Spleen (tissue), 11 donors: ENCODE data around the gene AMN. TPM values are rescaled to one million over a fixed set of nuclear protein-coding genes. Genes with fewer than 3 reads are reported as not detected.

Source experiments
- DNase-seq: peaks from one replicate; pipeline ENCODE4 v3.0.0-alpha.2; 2020
- H3K27ac ChIP-seq, 8 donors: fragments of 200-600 bp; sonication (generic) in 7 of 8; 1 replicate in 4 of 8; 2 replicates in 4 of 8; pipeline versions ENCODE4 v1.5.0 to v1.8.0; 2016 to 2021; ENCODE audit warnings: inconsistent platforms in 4 of 8, mild to moderate bottlenecking in 4 of 8, moderate library complexity in 1 of 8
- H3K27me3 ChIP-seq, 7 donors: fragments of 200-600 bp; sonication (generic) in 6 of 7; replicated peaks in 1 of 7; 1 replicate in 4 of 7; 2 replicates in 3 of 7; pipeline versions ENCODE4 v1.5.0 to v1.8.0; 2016 to 2021; ENCODE audit warnings: inconsistent platforms in 3 of 7, mild to moderate bottlenecking in 1 of 7
- H3K36me3 ChIP-seq, 6 donors: fragments of 200-600 bp; sonication (generic) in 5 of 6; 1 replicate in 4 of 6; 2 replicates in 2 of 6; pipeline versions ENCODE4 v1.5.0 to v1.8.0; 2016 to 2021; ENCODE audit warnings: inconsistent platforms in 2 of 6
- H3K4me1 ChIP-seq, 6 donors: fragments of 200-600 bp; sonication (generic) in 5 of 6; 1 replicate in 3 of 6; 2 replicates in 3 of 6; pipeline versions ENCODE4 v1.5.0 to v1.8.0; 2016 to 2021; ENCODE audit warnings: inconsistent platforms in 3 of 6
- H3K4me3 ChIP-seq, 8 donors: fragments of 200-600 bp; sonication (generic) in 7 of 8; 1 replicate in 4 of 8; 2 replicates in 4 of 8; pipeline versions ENCODE4 v1.5.0 to v1.8.0; 2016 to 2021; ENCODE audit warnings: inconsistent platforms in 4 of 8, mild to moderate bottlenecking in 4 of 8, moderate library complexity in 2 of 8
- H3K9me3 ChIP-seq, 8 donors: fragments of 200-600 bp; sonication (generic) in 7 of 8; 1 replicate in 4 of 8; 2 replicates in 4 of 8; pipeline versions ENCODE4 v1.5.0 to v1.8.0; 2016 to 2021; ENCODE audit warnings: inconsistent platforms in 4 of 8
- POLR2A ChIP-seq, 3 donors: fragments of 450-650 bp; IDR thresholded peaks; one replicate each; pipeline ENCODE4 v1.5.1; 2017; ENCODE audit warnings: antibody characterized with exemption in 3 of 3, mild to moderate bottlenecking in 1 of 3
- POLR2AphosphoS5 ChIP-seq, 3 donors: sonication (generic); formaldehyde crosslinking; IDR thresholded peaks; one replicate each; pipeline ENCODE4 v1.5.1; 2017; ENCODE audit warnings: antibody characterized with exemption in 3 of 3
- WGBS, 5 donors: extraction: QIAGEN DNeasy Blood & Tissue Kit in 3 of 5; methylation state at CpG; one replicate each; pipeline versions ENCODE4 v1.1.5 to v1.1.7; 2013 to 2018; 5-methylcytosine and 5-hydroxymethylcytosine counted together
- intact Hi-C: fragments of 100-400 bp; cut with DNase I; formaldehyde crosslinking; loops from one replicate; pipeline ENCODE4 v1.15.0; 2023; ENCODE audit warnings: low total_unique reads
- polyA plus RNA-seq, 3 donors: library from polyadenylated mRNA; stranded (reverse); fragments of 200-250 nt; gene quantifications; one replicate each; pipeline ENCODE4 v1.2.1, GENCODE V29; 2013
- total RNA-seq, 7 donors: library from RNA; depleted of rRNA in 3 of 7; stranded (reverse); fragments of >200 nt in 3 of 7; fragmentation: NEBNext Ultra II Directional in 4 of 7; extraction: Animal tissue kit (Norgen Biotek cat#: 25700) in 4 of 7; gene quantifications; one replicate each; pipeline versions ENCODE4 v1.1.0 to v1.2.1, GENCODE V29; 2016 to 2021
- TF ChIP-seq, protein P1 (sequence below), 11 experiments: fragments of 200-600 bp in 7 of 11; fragments of 450-650 bp in 4 of 11; sonication (generic) in 4 of 11; IDR thresholded peaks in 8 of 11; conservative IDR thresholded peaks in 3 of 11; 1 replicate in 7 of 11; 2 replicates in 4 of 11; pipeline versions ENCODE4 v1.4.0 to v1.8.0; 2016 to 2021; ENCODE audit warnings: antibody characterized with exemption in 11 of 11, inconsistent platforms in 4 of 11, mild to moderate bottlenecking in 1 of 11
- donor health status: healthy with polysubstance abuse.
- donor health status: DM: no; HTN: no; CAD: no; lungs with moderate emphysema.
- donor health status: DM: no; HTN: no; CAD: no.
- donor health status: Bipolar disorder and iron deficiency.
- donor health status: healthy.
- donor health status: DM: no; HTN: no; CAD: no.
- donor health status: DM: yes; HTN: yes; CAD: no.

AMN gene
- total and polyA plus RNA-seq, 10 donors: 0.65 to 3.0 (median 2.2) TPM

DNA sequence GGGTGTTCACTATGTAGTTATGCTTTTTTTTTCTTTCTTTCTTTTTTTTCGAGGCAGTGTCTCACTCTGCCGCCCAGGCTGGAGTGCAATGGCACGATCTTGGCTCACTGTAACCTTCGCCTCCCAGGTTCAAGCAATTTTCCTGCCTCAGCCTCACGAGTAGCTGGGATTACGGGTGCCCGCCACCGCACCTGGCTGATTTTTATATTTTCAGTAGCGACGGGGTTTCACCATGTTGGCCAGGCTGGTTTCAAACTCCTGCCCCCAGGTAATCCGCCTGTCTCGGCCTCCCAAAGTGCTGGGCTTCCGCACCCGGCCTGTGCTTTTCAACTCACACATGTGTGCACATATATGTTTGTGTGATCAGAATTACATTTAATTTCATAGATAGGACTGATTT, 38.9 kb upstream of the AMN start:
- TF ChIP-seq, protein P1, sequence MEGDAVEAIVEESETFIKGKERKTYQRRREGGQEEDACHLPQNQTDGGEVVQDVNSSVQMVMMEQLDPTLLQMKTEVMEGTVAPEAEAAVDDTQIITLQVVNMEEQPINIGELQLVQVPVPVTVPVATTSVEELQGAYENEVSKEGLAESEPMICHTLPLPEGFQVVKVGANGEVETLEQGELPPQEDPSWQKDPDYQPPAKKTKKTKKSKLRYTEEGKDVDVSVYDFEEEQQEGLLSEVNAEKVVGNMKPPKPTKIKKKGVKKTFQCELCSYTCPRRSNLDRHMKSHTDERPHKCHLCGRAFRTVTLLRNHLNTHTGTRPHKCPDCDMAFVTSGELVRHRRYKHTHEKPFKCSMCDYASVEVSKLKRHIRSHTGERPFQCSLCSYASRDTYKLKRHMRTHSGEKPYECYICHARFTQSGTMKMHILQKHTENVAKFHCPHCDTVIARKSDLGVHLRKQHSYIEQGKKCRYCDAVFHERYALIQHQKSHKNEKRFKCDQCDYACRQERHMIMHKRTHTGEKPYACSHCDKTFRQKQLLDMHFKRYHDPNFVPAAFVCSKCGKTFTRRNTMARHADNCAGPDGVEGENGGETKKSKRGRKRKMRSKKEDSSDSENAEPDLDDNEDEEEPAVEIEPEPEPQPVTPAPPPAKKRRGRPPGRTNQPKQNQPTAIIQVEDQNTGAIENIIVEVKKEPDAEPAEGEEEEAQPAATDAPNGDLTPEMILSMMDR (IDR thresholded peaks at IDR 0.05 in 8 of 11, conservative IDR thresholded peaks at IDR 0.05 in 3 of 11): no peak
- no peak for TF ChIP-seq POLR2AphosphoS5 (IDR thresholded peaks at IDR 0.05)
- no peak for TF ChIP-seq POLR2A (IDR thresholded peaks at IDR 0.05)
- Histone ChIP-seq H3K27ac (no peak overlapping the region), H3K36me3 (peaks cover 3 to 99% (median 64%) of the 10 kb centered on the region in 6 donors), H3K27me3 (no peaks in the 10 kb centered on the region), H3K4me3 (no peak overlapping the region), H3K9me3 (no peaks in the 10 kb centered on the region), H3K4me1 (no peaks in the 10 kb centered on the region)
- no peak for DNase-seq
- intact Hi-C loops: no loop called here
- 96 to 99% (median 97%) methylated on average over 14 of the region's 14 CpGs for WGBS, 5 donors

DNA sequence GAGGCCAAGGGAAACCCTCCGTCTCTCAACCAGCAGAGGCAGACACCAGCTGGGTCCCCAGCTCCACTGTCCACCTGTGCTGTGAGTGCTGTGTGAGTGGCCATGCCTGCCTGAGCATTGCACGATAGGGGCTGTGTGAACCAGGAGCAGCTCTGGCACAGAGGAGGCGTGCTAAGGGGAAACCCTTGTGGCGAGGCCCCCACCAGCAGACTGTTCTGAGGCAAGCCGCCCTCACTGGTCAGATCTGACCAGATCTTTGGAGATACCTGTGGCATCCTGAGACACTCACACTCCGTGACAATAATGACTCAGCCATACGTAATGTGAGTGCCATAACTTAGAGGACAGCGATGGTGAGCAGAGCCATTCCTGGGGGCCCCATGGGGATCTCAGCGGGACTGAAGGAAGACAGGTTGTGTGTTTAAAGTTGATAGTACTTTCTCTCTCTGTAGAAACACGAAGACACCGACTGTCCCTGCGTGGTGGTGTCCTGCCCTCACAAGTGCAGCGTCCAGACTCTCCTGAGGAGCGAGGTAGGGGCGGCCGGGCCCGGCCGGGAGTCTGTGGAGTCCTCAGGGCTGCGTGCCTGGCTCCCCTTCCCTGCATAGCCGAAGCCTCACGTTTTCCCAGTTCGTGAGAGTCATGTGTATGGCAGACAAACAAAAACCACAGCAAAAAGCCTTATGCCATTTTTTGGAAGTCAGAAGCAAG, 36.6 kb upstream of the AMN start:
- Histone ChIP-seq H3K36me3 (peaks cover 3 to 100% (median 69%) of the 10 kb centered on the region in 6 donors), H3K27me3 (no peaks in the 10 kb centered on the region), H3K27ac (no peak overlapping the region), H3K9me3 (no peaks in the 10 kb centered on the region), H3K4me3 (no peak overlapping the region), H3K4me1 (no peaks in the 10 kb centered on the region)
- WGBS, 5 donors: 95 to 97% (median 96%) methylated on average over 22 of the region's 22 CpGs
- TF ChIP-seq POLR2AphosphoS5 (IDR thresholded peaks at IDR 0.05) (no peak), POLR2A (IDR thresholded peaks at IDR 0.05) (no peak)
- TF ChIP-seq, protein P1 (IDR thresholded peaks at IDR 0.05 in 8 of 11, conservative IDR thresholded peaks at IDR 0.05 in 3 of 11): no peak
- DNase-seq: no peak
- intact Hi-C loops: no loop called here

DNA sequence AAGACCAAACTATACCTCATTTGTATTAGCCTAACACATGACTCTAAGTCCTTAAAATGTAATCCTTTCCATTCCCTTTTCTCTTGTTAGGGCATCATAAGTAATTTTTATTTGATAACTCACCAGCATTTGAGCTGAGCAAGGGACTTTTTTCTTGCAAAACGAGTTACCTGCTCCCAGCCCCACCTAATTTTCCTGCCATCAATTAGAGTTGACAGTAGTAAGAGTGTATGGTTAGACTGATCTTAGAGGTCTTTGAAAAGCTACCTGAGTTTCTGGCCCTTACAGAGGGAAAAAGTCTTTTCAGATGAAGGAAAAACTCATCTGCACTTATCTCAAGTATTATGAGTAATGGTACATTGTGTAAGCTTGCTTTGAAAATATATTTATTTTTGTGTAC, 33.7 kb upstream of the AMN start:
- peaks cover 3 to 100% (median 75%) of the 10 kb centered on the region in 6 donors for H3K36me3 ChIP-seq
- H3K27ac ChIP-seq: no peak overlapping the region
- H3K9me3 ChIP-seq: no peaks in the 10 kb centered on the region
- intact Hi-C loops: no loop called here
- TF ChIP-seq POLR2A (IDR thresholded peaks at IDR 0.05): no peak
- no peak for TF ChIP-seq POLR2AphosphoS5 (IDR thresholded peaks at IDR 0.05)
- TF ChIP-seq, protein P1 (IDR thresholded peaks at IDR 0.05 in 8 of 11, conservative IDR thresholded peaks at IDR 0.05 in 3 of 11): no peak
- no peak for DNase-seq
- WGBS, 5 donors: 68 to 93% (median 76%) methylated on average over 1 of the region's 1 CpG
- no peaks in the 10 kb centered on the region for H3K4me1 ChIP-seq
- H3K27me3 ChIP-seq: no peaks in the 10 kb centered on the region
- no peak overlapping the region for H3K4me3 ChIP-seq

DNA sequence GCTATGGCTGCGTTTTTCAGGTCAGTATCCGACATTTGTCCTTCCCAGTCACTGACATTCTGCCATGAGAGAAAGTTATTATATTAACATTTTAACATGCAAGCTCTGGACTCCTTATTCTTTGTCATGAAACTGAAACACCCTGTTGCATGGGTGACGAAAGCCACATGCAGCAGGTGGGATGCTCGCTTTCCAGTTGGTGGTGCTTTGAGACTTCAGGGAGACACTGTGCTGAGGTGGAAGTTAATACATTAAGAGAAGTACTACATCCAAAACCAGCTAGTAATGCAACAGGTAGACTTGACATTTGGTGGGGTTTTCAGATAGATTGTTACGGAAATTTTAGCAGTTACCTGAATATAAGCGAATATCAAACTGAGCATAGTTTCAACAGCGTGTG, 32.8 kb upstream of the AMN start:
- intact Hi-C loops: loop anchor here (10.0 kb wide), 1 partner anchor 115 kb away; the partner anchor contains the start of gene TRAF3
- no peak overlapping the region for H3K4me3 ChIP-seq
- no peak overlapping the region for H3K27ac ChIP-seq

More for the DNA sequence above, 32.8 kb upstream of the AMN start:
- Histone ChIP-seq H3K9me3 (no peaks in the 10 kb centered on the region), H3K4me1 (no peaks in the 10 kb centered on the region), H3K36me3 (peaks cover 3 to 100% (median 81%) of the 10 kb centered on the region in 6 donors), H3K27me3 (no peaks in the 10 kb centered on the region)
- TF ChIP-seq, protein P1 (IDR thresholded peaks at IDR 0.05 in 8 of 11, conservative IDR thresholded peaks at IDR 0.05 in 3 of 11): no peak
- TF ChIP-seq POLR2AphosphoS5 (IDR thresholded peaks at IDR 0.05) (no peak), POLR2A (IDR thresholded peaks at IDR 0.05) (no peak)
- no peak for DNase-seq
- 94 to 98% (median 95%) methylated on average over 7 of the region's 7 CpGs for WGBS, 5 donors
